DOHH2 (cell line): ENCODE measurements around the gene COL17A1.

ENCODE experiments used
- H3F3A ChIP-seq: fragments of 200-600 bp; sonication (generic), shearing (Covaris generic); 2 replicates; pipeline ENCODE4 v1.6.0; 2016; ENCODE audit warnings: antibody characterized with exemption, mild to moderate bottlenecking; ENCODE audit not compliant: control insufficient read depth, insufficient read depth
- H3K27ac ChIP-seq: fragments of 200-600 bp; sonication (generic); 2 replicates; pipeline ENCODE4 v1.5.1; 2014; ENCODE audit warnings: low read depth, mild to moderate bottlenecking, low read length, moderate library complexity
- H3K27me3 ChIP-seq: fragments of 200-600 bp; sonication (generic); 2 replicates; pipeline ENCODE4 v1.6.1; 2014; ENCODE audit warnings: mild to moderate bottlenecking, low read length, mixed read lengths; ENCODE audit not compliant: control insufficient read depth
- H3K36me3 ChIP-seq: fragments of 200-600 bp; sonication (generic); 2 replicates; pipeline ENCODE4 v1.6.1; 2014; ENCODE audit warnings: mild to moderate bottlenecking, low read length, moderate library complexity, mixed read lengths; ENCODE audit not compliant: control insufficient read depth
- H3K4me1 ChIP-seq: fragments of 200-600 bp; sonication (generic); 2 replicates; pipeline ENCODE4 v1.6.1; 2014; ENCODE audit warnings: mild to moderate bottlenecking, low read length, mixed read lengths; ENCODE audit not compliant: control insufficient read depth
- H3K4me2 ChIP-seq: fragments of 200-600 bp; sonication (generic); 2 replicates; pipeline ENCODE4 v1.6.0; 2014; ENCODE audit warnings: mild to moderate bottlenecking, low read length, moderate library complexity
- H3K4me3 ChIP-seq: fragments of 200-600 bp; sonication (generic); 2 replicates; pipeline ENCODE4 v1.5.1; 2014; ENCODE audit warnings: mild to moderate bottlenecking, low read length, mixed read lengths
- H3K79me2 ChIP-seq: fragments of 200-600 bp; sonication (generic); 2 replicates; pipeline ENCODE4 v1.6.1; 2014; ENCODE audit warnings: mild to moderate bottlenecking, low read length, mixed read lengths; ENCODE audit not compliant: control insufficient read depth
- H3K9me2 ChIP-seq: fragments of 200-600 bp; sonication (generic); replicated peaks from 2 replicates; pipeline ENCODE4 v1.6.1; 2014; ENCODE audit warnings: mild to moderate bottlenecking, low read length, mixed read lengths; ENCODE audit not compliant: control insufficient read depth
- H3K9me3 ChIP-seq: fragments of 200-600 bp; sonication (generic); 2 replicates; pipeline ENCODE4 v1.6.1; 2014; ENCODE audit warnings: antibody characterized with exemption, low read length, mixed read lengths; ENCODE audit not compliant: control insufficient read depth, insufficient read depth
- H4K20me1 ChIP-seq: fragments of 200-600 bp; sonication (generic); 2 replicates; pipeline ENCODE4 v1.6.0; 2014; ENCODE audit warnings: low read depth, mild to moderate bottlenecking, antibody characterized with exemption, low read length, moderate library complexity; ENCODE audit not compliant: control insufficient read depth, insufficient read depth
- CTCF ChIP-seq: fragments of 200-600 bp; sonication (generic); IDR thresholded peaks from one replicate; pipeline ENCODE4 v1.5.1; 2014; ENCODE audit warnings: antibody characterized with exemption, mild to moderate bottlenecking, low read depth, low read length; ENCODE audit not compliant: poor library complexity, severe bottlenecking
- EZH2phosphoT487 ChIP-seq: fragments of 200-600 bp; sonication (generic); IDR thresholded peaks from 2 replicates; pipeline ENCODE4 v1.6.1; 2017; ENCODE audit warnings: borderline replicate concordance, mild to moderate bottlenecking, antibody characterized with exemption, low read length, moderate library complexity, mixed read lengths

The COL17A1 gene

GRCh38 chr10:104041891-104042535 lies 43.7 kb downstream of the COL17A1 start:
- Histone ChIP-seq H3K4me2 (no peak overlapping the region), H3K27ac (no peak overlapping the region), H4K20me1 (no peaks in the 10 kb centered on the region), H3K9me2 (no peaks in the 10 kb centered on the region), H3K79me2 (no peaks in the 10 kb centered on the region), H3F3A (no peaks in the 10 kb centered on the region), H3K4me1 (no peaks in the 10 kb centered on the region), H3K27me3 (no peaks in the 10 kb centered on the region; the same call in 1 of the 2 replicates), H3K9me3 (no peaks in the 10 kb centered on the region), H3K36me3 (no peaks in the 10 kb centered on the region), H3K4me3 (no peak overlapping the region)
- TF ChIP-seq CTCF, result no peak
- TF ChIP-seq EZH2phosphoT487, result no peak

GRCh38 chr10:104040862-104041789 lies 44.6 kb downstream of the COL17A1 start:
- no peak for TF ChIP-seq EZH2phosphoT487
- no peak for TF ChIP-seq CTCF
- H3K4me3 ChIP-seq, result no peak overlapping the region

DNA sequence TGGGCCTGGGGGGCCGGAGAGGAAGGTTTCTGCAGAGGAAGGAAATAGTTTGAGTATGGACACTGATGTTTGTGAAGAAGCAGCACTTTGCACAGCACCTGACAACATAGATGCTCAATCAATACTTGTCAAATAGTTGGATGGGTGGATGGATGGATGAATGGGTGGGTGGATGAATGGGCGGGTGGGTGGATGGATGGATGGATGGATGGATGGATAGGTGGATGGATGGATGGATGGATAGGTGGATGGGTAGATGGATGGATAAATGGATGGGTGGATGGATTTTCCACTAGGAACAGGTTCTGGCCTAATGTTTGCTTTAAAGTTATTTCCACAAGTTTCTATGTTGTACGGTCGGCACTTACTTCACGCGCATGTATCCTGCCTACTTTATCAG lies 45.3 kb downstream of the COL17A1 start:
- H3K27me3 ChIP-seq, result no peaks in the 10 kb centered on the region; the same call in 1 of the 2 replicates
- no peak overlapping the region for H3K4me3 ChIP-seq
- no peaks in the 10 kb centered on the region for H3K36me3 ChIP-seq
- no peaks in the 10 kb centered on the region for H4K20me1 ChIP-seq
- no peaks in the 10 kb centered on the region for H3K9me3 ChIP-seq
- H3K4me1 ChIP-seq, result no peaks in the 10 kb centered on the region
- no peak overlapping the region for H3K4me2 ChIP-seq
- no peaks in the 10 kb centered on the region for H3K79me2 ChIP-seq
- H3F3A ChIP-seq, result no peaks in the 10 kb centered on the region
- TF ChIP-seq EZH2phosphoT487 (no peak), CTCF (no peak)
- no peak overlapping the region for H3K27ac ChIP-seq
- no peaks in the 10 kb centered on the region for H3K9me2 ChIP-seq

More at GRCh38 chr10:104040862-104041789, 44.6 kb downstream of the COL17A1 start:
- H3K27me3 ChIP-seq, result no peaks in the 10 kb centered on the region; the same call in 1 of the 2 replicates
- H3K27ac ChIP-seq, result no peak overlapping the region
- H3K36me3 ChIP-seq, result no peaks in the 10 kb centered on the region
- no peaks in the 10 kb centered on the region for H3K9me3 ChIP-seq
- no peaks in the 10 kb centered on the region for H3K4me1 ChIP-seq
- no peak overlapping the region for H3K4me2 ChIP-seq
- no peaks in the 10 kb centered on the region for H4K20me1 ChIP-seq
- no peaks in the 10 kb centered on the region for H3F3A ChIP-seq
- no peaks in the 10 kb centered on the region for H3K9me2 ChIP-seq
- no peaks in the 10 kb centered on the region for H3K79me2 ChIP-seq
